IPS-NIHi11 (cell line): ENCODE data around the gene TFDP2.
"Not testable (repeated sequence)": the region's sequence is repeated elsewhere in the genome, so short reads cannot be mapped to it uniquely, and the experiment has no call there.

Experiments used
- DNase-seq: peaks from one replicate; pipeline ENCODE4 v3.0.0; 2012; ENCODE audit warnings: mixed read lengths, low spot score

TFDP2 gene, protein sequence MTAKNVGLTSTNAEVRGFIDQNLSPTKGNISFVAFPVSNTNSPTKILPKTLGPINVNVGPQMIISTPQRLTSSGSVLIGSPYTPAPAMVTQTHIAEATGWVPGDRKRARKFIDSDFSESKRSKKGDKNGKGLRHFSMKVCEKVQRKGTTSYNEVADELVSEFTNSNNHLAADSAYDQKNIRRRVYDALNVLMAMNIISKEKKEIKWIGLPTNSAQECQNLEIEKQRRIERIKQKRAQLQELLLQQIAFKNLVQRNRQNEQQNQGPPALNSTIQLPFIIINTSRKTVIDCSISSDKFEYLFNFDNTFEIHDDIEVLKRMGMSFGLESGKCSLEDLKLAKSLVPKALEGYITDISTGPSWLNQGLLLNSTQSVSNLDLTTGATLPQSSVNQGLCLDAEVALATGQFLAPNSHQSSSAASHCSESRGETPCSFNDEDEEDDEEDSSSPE

DNA sequence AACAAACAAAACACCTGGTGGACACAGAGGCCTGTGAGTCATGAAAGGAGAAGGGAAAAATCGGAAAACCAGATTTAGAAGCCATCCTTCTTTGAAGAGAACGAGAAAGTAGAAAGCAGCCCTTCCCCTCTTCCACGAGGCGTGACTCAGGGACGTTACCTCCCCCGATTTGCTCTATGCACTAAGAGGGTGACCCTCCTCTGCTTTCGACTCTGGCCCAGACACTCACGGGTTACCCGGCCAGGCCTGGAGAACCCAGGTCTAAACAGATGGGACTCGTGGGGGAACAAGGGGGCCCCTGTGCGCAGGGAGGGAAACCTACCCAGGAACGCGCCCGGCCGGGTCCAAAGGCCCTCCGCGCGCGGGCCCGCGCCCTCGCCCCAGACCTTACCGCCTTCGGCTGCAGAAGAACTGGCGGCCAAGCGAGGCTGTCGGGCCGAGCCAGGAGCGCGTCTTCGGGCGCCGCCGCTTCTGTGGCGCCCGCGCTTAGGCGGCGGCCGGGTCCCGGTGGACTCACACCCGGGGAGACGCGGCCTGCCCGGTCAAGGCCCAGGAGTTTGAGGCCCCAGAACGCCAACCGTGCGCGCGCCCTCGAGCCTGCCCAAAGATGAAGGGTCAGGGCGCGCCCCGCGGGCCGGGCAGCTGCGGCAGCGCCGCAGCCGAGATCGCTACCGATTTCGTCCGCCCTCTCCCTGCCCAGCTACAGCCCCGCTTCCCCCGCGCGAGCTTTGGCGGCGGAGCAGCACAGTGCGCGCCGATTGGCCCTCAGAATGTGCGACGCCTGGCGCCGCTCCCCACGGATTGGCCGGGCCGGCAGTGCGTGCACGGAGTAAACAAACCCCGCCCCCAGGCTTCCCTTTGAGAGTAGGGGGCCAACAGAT is at the start of gene TFDP2:
Gene TFDP2, minus strand, starts transcription at position 753 of the 881 bp plus-strand sequence. CDS start 47,795 bp downstream, outside the sequence.
- peak; percentile 98 for DNase-seq

DNA sequence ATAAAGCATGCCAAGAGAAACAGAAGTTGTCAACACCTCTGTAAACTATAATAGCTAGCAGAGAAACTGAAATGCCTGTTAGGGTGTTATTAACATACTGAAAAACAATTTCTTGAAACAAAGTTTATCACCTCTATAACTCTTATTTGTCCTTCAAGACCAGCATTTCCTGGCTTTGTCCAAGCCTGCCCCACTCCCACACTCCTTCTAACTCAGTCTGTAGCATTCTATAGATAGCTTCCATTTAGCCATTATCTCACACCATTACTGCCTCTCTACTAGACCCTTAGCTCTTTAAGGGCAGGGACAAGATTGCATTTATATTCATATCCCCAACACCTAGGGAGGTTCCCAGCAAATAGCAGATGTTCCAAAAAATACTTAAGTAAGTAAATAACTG is 39.5 kb upstream of the TFDP2 start:
- no peak for DNase-seq

DNA sequence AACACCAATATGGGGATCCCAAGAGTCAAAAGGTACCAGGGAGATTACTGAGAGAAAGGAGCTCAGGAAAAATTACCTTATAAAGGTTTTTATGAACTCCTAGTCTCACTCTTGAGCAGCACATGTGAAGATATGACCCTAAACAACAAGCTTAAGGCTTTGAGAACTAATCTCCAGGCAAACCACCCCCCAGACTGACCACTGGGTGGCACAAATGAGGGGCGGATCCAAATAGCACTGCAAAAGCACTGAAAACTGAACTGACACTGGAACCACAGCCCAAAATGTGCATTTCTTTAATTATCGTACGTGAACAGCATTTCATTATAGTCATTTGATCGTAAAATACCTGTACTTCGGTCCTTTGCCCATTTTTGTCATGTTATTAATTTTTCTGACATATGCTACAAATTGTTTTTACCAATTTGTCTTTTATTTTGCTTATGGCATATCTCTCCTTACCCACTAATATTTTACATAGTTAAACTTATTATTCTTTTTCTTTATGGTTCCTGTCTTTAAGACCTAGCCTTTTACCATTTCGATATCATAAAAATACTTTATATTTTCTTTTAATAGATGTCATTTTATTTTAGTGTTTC is 31.5 kb upstream of the TFDP2 start:
- peak; percentile 43 for DNase-seq

DNA sequence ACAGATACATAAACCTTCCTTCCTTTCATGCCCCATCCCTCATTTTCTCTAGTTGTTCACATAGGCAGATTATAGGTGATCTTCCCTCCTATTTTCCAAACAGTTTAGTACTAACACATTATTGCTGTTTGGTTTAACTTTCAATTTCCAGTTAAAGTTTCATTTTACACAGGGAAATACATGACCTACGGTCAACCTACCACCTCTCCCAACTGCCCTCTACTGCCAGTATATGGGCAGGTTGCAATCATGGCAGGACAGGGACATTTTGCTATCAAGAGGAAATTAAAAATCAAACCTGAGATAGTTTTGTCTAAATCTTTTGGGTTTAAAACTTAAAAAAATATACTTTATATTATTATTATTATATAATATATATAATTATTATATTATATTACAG is 26.1 kb upstream of the TFDP2 start:
- no peak for DNase-seq

DNA sequence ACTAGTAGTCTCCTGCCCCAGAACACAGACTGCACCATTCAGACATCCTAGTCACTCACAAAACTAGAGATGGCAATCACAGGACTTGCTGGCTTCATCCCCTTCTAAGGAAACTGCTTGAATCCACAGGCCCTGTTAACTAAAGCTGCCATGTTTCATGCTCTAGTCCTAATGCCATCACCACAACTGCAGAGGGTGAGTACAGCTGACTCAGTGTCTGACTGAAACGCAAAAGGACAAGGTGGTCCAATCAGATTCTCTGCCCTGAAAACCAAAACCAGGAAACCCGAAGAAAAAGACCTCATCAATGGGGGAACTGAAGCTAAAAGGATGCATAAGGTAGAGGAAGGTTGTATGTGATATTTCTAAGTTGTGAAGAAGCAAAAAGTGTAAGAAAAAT is 25.2 kb upstream of the TFDP2 start:
- DNase-seq: no peak

DNA sequence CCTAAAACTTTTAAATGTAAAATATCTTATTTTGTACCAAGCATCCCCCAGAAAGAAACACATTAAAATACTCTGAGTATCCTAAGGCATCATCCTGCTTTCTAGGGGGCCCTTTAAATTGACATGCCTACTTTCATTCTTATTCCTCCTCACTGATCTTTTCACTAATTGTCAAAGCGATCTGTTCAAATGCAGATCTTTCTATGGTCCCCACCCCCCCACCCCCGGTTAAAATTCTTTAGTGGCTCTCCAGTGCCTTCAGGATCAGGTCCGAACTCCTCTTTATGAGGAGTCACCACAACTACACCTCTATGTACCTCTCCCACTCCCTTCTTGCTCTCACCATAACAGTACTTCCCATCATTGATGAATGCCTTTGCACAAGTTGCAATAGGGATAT is 19.2 kb upstream of the TFDP2 start:
- peak; percentile 65 for DNase-seq

DNA sequence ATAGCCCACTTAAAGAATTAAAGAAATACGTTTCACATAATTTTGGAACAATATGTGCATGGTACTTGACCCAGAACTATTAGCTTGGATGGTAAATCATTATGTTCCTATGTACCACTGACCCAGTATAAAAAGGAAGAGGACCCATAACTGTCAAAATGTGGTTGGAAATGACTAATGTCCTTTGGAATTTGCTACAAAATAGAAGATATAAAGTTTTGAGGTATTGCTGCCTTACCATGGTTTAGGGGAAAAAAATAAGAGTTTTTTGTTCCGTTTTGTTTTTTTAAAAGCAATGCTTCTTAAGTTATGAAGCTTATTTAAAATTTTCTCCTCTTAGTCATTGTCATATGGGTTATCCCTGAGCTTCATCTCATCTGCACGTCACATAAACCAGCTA is 15.8 kb upstream of the TFDP2 start:
- no peak for DNase-seq

DNA sequence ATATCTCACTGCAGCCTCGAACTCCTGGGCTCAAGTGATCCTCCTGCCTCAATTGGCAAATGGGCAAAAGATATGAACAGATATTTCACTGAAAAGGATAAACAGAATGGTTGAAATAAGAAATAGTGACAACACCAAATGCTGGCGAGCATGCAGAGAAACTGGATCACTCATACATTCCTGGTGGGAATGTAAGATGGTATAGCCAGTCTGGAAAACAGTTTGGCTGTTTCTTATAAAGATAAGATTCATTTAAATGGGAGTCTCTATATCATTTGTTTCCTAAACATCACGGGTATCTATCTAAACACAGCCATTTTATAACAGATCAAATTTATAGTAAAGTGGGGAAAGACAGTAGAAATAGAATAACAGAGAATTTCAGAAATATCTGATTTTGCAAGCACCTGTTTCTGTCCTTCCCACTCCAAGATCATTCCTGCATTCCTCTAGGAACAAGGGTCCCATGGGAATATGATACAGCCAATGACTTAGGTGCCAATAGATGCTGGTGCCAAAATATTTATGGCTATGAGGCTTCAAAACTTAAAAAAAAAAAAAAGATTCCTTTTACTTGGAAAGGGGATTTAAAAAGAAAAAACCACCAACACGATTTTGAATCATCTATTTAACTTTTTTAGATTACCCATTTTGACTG is 9.9 kb upstream of the TFDP2 start:
- DNase-seq: no peak

DNA sequence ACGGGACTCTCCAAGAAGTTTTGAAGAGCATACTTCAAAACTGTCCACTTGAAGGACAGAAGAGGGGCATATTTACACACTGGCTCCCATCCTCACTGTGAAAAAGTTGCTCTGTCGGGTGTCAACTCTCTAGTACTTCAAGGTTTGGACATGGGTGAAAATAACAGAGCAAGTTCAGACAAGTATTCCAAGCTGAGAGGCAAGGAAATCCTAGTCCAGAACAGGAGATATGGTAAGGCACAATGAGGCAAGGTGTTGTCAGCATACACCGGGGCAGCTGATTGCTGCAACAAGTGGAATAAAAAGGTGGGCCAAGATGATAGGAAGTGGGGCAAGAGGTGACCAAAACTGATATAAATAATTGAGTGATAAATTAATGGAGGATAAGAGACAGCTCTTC is 4.8 kb upstream of the TFDP2 start:
- no peak for DNase-seq

DNA sequence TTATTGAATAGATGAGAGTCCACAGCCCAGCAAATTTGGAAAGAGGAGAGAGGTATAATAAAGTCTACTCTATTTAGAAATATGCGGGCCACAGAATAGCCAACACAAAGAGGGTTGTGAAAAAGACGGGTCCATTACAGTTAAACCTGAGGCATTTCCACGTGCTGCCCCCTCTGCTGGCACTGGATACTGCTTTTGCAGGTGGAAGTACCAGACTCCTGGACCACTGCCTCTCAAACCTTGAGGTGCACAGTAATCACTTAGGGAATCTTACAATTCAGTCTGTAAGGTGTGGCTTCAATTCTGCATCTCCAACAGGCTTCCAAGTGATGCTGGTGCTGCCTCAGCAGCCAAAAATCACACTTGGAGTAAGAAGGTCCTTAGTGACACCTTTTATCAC is 3.0 kb upstream of the TFDP2 start:
- peak; percentile 43 for DNase-seq

DNA sequence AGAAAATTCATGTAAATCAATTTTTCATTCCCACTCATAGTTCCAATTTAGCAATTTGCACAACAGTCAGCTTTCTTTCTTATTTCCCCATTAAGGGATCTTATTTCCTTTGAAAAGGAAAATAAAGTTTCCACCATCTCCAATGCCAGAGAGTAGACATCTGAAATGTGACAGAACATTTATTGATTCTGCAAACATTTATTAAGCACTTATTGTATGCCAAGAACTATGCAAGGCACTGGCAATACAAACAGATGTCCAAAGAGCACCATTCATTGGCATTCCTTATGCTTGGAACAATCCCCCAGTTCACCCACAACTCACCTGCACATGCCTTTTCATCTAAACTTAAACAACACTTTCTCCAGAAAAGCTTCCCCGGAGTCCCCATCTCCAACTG is 2.5 kb upstream of the TFDP2 start:
- DNase-seq: no peak

DNA sequence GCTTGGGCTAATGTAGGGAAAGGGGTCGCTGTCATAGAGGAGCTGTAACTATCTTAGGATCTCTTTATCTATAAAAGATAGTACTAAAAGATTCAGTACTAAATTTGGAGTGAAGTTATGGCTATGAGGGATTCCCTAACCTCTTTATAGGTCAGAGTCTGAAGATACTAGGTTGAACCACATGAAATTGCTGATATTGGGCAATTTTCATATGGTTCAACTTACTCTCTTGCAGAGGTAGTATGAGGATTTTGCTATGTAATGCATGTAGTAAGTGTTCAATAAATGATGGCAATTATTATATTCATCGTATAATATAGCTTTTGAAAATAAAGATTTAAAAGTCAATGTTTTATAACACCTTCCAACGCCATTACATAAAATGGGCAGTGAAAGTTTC is 1.9 kb upstream of the TFDP2 start:
- no peak for DNase-seq

DNA sequence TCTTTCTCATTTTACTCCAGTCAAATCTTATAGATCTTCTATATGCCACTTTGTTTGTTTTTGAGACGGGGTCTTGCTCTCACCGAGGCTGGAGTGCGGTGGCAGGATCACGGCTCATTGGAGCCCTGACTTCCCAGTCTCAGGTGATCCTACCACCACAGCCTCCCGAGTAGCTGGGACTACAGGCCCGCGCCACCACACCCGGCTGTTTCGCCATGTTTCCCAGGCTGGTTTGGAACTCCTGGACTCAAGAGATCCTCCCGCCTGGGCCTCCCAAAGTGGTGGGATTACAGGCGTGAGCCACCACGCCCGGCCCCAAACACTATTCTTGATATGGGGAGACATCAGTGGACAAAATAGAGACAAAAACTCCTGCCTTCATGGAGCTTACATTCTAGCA is 927 bp upstream of the TFDP2 start:
- DNase-seq: no peak

DNA sequence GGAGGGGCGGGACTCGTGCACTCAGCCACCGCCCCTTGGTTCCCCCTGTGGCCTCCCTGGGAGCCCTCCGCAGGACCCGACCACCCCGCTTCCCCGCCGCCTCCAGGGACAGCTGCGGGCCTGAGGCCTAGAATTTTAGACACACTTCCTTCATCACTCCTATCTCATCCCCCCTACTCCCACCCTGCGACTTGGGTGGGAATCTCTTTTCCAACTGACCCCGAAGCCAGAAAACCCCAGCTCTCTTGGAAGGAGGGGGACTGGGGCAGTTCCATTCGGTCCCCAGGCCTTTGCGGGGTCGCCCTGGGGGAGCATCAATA is 289 bp upstream of the TFDP2 start:
- DNase-seq: no peak

DNA sequence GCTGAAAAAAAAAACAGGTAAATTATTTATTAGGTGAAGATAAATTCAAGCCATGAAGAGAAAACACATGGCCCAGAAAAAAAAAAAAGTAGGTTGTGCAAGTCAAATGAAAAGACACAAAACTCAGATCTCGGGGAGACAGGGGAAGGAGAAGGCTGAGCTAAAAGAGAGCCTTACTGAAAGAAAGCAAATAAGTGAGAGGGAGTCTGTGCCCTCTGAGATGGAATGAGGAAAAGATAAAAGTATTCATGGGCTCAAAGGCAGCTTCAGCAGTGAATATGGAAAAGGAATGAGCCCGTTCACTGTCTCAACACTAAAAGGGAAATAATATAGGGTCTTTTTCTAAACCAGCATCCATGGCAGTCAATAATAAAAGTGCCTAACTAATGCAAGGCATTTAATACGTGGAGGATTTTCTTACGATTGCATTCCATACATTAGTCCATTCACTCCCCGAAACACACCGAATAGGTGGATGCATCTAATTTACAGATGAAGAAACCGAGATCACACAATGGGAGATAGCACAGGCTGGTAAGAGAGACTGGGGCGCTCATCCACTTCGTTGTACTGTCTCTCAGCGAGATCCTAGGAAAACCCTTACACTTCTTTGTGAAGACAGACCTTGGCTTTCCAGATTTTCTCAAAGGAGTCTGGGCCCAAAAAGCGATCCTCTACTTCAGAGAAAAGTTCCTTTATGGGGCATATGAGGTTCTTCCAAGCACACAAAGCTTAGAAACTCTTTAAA is 1.1 kb downstream of the TFDP2 start:
- peak; percentile 10 for DNase-seq

DNA sequence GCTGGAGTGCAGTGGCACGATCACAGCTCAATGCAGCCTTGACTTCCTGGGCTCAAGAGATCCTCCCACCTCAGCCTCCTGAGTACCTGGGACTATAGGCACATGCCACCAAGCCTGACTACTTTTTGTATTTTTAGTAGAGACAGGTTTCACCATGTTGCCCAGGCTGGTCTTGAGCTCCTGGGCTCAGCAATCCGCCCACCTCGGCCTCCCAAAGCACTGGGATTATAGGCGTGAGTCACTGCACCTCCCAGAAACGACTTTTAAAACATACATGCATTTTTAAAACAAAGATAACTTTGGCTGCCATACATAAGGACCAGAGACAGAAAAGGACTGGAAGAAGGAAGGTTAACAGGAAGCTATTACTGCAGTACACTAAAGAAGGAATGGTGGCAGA is 4.8 kb downstream of the TFDP2 start:
- not testable (repeated sequence) for DNase-seq

DNA sequence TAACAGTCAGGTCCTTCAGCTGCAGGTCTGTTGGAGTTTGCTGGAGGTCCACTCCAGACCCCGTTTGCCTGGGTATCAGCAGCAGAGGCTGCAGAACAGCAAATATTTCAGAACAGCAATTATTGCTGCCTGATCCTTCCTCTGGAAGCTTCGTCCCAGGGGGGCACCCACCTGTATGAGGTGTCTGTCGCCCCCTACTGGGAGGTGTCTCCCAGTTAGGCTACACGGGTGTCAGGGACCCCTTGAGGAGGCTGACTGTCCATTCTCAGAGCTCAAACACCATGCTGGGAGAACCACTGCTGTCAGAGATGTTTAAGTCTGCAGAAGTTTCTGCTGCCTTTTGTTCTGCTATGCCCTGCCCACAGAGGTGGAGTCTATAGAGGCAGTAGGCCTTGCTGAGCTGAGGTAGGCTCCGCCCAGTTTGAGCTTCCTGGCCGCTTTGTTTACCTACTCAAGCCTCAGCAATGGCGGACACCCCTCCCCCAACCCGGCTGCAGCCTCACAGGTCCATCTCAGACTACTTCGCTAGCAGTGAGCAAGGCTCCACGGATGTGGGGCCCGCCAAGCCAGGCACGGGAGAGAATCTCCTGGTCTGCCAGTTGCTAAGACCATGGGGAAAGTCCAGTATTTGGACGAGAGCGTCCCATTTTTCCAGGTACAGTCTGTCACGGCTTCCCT is 8.6 kb downstream of the TFDP2 start:
- DNase-seq: not testable (repeated sequence)

DNA sequence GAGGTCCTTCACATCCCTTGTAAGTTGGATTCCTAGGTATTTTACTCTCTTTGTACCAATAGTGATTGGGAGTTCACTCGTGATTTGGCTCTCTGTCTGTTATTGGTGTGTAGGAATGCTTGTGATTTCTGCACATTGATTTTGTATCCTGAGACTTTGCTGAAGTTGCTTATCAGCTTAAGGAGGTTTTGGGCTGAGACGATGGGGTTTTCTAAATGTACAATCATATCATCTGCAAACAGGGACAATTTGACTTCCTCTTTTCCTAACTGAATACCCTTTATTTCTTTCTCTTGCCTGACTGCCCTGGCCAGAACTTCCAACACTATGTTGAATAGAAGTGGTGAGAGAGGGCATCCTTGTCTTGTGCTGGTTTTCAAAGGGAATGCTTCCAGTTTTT is 12.3 kb downstream of the TFDP2 start:
- not testable (repeated sequence) for DNase-seq

DNA sequence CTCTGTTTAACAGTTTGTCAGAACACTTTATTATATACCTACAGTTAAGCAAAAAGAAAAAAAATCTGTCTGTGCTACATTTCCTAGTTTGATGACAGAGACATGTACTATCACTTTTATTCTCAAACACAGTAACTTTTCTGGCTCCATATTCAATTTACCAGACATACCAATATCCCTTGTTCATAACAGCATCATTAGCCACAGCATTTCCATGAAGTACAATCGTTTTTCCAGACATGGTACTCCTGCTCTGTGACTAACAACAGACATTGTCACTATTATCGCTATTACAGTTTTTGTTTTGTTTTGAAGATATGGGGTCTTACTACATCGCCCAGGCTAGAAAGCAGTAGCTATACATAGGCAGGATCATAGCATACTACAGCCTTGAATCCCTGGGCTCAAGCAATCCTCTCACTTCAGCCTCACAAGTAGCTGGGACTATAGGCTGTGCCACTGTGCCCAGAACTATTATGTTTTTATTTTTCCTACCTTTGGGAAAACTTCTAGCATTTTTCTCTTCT is 14.5 kb downstream of the TFDP2 start:
- DNase-seq: no peak

DNA sequence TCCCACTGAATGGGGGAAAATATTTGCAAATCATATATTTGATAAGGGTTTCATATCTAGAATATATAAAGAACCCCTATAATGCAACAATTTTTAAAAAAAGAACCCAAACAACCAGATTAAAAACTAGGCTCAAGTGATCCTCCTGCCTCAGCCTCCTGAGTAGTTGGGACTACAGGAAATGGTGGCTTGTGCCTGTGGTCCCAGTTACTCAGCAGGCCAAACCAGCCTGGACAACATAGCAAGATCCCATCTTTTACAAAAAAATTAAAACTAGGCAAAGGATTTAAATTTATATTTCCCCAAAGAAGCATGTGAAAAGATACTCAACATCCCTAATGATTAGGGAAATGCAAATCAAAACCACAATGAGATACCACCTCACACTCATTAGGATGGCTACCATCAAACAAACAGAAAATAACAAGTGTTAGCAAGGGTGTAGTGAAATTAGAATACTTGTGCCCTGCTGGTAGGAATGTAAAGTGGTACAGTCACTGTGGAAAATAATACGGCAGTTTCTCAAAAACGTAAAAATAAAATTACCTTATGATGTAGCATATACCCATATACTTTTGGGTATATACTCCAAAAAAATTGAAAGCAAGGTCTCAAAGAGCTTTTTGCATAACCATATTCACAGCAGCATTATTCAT is 19.7 kb downstream of the TFDP2 start:
- DNase-seq: no peak
